ENCODE results near the gene ZNF485.
A peak's percentile ranks its signal among the peaks of the same experiment; 100 is the strongest.

ZNF485 gene

GRCh38 chr10:43574906-43575305 is 31.3 kb upstream of the ZNF485 start:
- H3K36me3 ChIP-seq (ENCODE audit: insufficient read depth, low read length): no peaks in the 10 kb centered on the region
- H2AFZ ChIP-seq (ENCODE audit: low read length): 0 out of 2 replicates have a peak overlapping the region, but pooled peaks have one; percentile 62
- 0 out of 2 replicates have a peak, but pooled peaks cover 3% of the 10 kb centered on the region for H3K9me3 ChIP-seq (ENCODE audit: insufficient read depth, low read depth, low read length)
- no peaks in the 10 kb centered on the region for H3F3A ChIP-seq (ENCODE audit: low read depth)
- no peaks in the 10 kb centered on the region for H3K79me2 ChIP-seq (ENCODE audit: insufficient read depth, low read length)
- no peaks in the 10 kb centered on the region for H4K20me1 ChIP-seq (ENCODE audit: insufficient read depth, low read length, poor library complexity, severe bottlenecking)
- H3K27me3 ChIP-seq (ENCODE audit: insufficient read depth, low read length, poor library complexity, severe bottlenecking): no peaks in the 10 kb centered on the region
- peak overlapping the region; percentile 66 for H3K4me3 ChIP-seq (ENCODE audit: low read length, poor library complexity, severe bottlenecking)
- H3K9me2 ChIP-seq (replicated peaks; ENCODE audit: low read depth, low read length): no peaks in the 10 kb centered on the region
- H3K9ac ChIP-seq (ENCODE audit: low read depth, low read length, poor library complexity, severe bottlenecking): peak overlapping the region; percentile 46
- no peak for TF ChIP-seq CTCF (conservative IDR thresholded peaks at IDR 0.05; ENCODE audit: low read length)
- no peak for TF ChIP-seq EZH2phosphoT487 (IDR thresholded peaks at IDR 0.05; ENCODE audit: borderline replicate concordance)
- H3K4me1 ChIP-seq (ENCODE audit: insufficient read depth, low read length, poor library complexity, severe bottlenecking): peaks cover 7% of the 10 kb centered on the region
- peak overlapping the region; percentile 66 for H3K4me2 ChIP-seq (ENCODE audit: low read depth, low read length, poor library complexity, severe bottlenecking)

DNA sequence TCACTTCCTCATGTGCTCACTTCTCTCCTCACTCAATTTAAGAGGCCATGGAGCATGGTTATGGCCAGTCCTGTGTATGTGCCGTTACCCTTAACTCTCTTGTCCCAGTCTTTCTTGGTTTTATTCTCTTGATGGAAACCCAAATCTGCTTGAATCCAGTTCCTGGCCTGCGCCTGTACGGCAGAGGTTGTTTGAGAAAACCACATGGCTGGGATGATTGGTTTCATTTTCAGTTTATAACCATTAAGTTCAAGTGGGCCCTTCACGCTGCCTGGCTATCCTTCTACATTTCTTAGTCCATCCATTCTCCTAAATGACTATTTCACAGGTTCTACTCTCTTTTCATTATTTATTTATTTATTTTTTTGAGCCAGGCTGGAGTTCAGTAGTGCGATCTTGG is 30.2 kb upstream of the ZNF485 start:
- no peak overlapping the region for H3K9ac ChIP-seq (ENCODE audit: low read depth, low read length, poor library complexity, severe bottlenecking)
- no peak for TF ChIP-seq CTCF (conservative IDR thresholded peaks at IDR 0.05; ENCODE audit: low read length)
- TF ChIP-seq EZH2phosphoT487 (IDR thresholded peaks at IDR 0.05; ENCODE audit: borderline replicate concordance): no peak
- no peaks in the 10 kb centered on the region for H3K27me3 ChIP-seq (ENCODE audit: insufficient read depth, low read length, poor library complexity, severe bottlenecking)
- H3K9me3 ChIP-seq (ENCODE audit: insufficient read depth, low read depth, low read length): 0 out of 2 replicates have a peak, but pooled peaks cover 3% of the 10 kb centered on the region
- H4K20me1 ChIP-seq (ENCODE audit: insufficient read depth, low read length, poor library complexity, severe bottlenecking): no peaks in the 10 kb centered on the region
- no peak overlapping the region for H3K4me3 ChIP-seq (ENCODE audit: low read length, poor library complexity, severe bottlenecking)
- H3K9me2 ChIP-seq (replicated peaks; ENCODE audit: low read depth, low read length): no peaks in the 10 kb centered on the region
- no peaks in the 10 kb centered on the region for H3K79me2 ChIP-seq (ENCODE audit: insufficient read depth, low read length)
- peak overlapping the region; percentile 76 for H2AFZ ChIP-seq (ENCODE audit: low read length)
- H3K4me2 ChIP-seq (ENCODE audit: low read depth, low read length, poor library complexity, severe bottlenecking): no peak overlapping the region
- no peaks in the 10 kb centered on the region for H3F3A ChIP-seq (ENCODE audit: low read depth)
- H3K36me3 ChIP-seq (ENCODE audit: insufficient read depth, low read length): no peaks in the 10 kb centered on the region
- peaks cover 3% of the 10 kb centered on the region for H3K4me1 ChIP-seq (ENCODE audit: insufficient read depth, low read length, poor library complexity, severe bottlenecking)

DNA sequence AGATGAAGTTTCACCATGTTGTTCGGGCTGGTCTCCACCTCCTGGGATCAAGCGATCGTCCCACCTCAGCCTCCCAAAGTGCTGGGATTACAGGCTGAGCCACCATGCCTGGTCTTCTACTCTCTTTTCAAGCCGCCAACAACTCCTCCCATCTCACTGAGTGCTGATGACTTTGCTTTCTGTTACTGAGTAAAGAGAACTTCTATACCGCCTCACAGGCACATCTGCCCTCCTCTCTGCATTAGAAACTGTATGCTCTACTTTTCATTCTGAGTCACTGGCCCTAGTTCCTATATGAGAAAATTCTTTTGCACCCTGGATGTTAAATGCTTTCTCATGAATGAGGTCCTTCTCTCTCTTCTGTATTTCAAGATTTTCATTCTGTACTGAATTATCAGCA is 29.7 kb upstream of the ZNF485 start:
- no peak for TF ChIP-seq CTCF (conservative IDR thresholded peaks at IDR 0.05; ENCODE audit: low read length)
- no peak for TF ChIP-seq EZH2phosphoT487 (IDR thresholded peaks at IDR 0.05; ENCODE audit: borderline replicate concordance)

More for the DNA sequence above, 29.7 kb upstream of the ZNF485 start:
- no peak overlapping the region for H2AFZ ChIP-seq (ENCODE audit: low read length)
- H3K27me3 ChIP-seq (ENCODE audit: insufficient read depth, low read length, poor library complexity, severe bottlenecking): no peaks in the 10 kb centered on the region
- 0 out of 2 replicates have a peak, but pooled peaks cover 3% of the 10 kb centered on the region for H3K9me3 ChIP-seq (ENCODE audit: insufficient read depth, low read depth, low read length)
- no peaks in the 10 kb centered on the region for H3K79me2 ChIP-seq (ENCODE audit: insufficient read depth, low read length)
- no peak overlapping the region for H3K9ac ChIP-seq (ENCODE audit: low read depth, low read length, poor library complexity, severe bottlenecking)
- H3K36me3 ChIP-seq (ENCODE audit: insufficient read depth, low read length): no peaks in the 10 kb centered on the region
- H3K4me1 ChIP-seq (ENCODE audit: insufficient read depth, low read length, poor library complexity, severe bottlenecking): no peaks in the 10 kb centered on the region
- H3K4me3 ChIP-seq (ENCODE audit: low read length, poor library complexity, severe bottlenecking): no peak overlapping the region
- H4K20me1 ChIP-seq (ENCODE audit: insufficient read depth, low read length, poor library complexity, severe bottlenecking): no peaks in the 10 kb centered on the region
- no peak overlapping the region for H3K4me2 ChIP-seq (ENCODE audit: low read depth, low read length, poor library complexity, severe bottlenecking)
- H3K9me2 ChIP-seq (replicated peaks; ENCODE audit: low read depth, low read length): no peaks in the 10 kb centered on the region
- H3F3A ChIP-seq (ENCODE audit: low read depth): no peaks in the 10 kb centered on the region
